Measurements from ENCODE around the gene DLST.

DNA sequence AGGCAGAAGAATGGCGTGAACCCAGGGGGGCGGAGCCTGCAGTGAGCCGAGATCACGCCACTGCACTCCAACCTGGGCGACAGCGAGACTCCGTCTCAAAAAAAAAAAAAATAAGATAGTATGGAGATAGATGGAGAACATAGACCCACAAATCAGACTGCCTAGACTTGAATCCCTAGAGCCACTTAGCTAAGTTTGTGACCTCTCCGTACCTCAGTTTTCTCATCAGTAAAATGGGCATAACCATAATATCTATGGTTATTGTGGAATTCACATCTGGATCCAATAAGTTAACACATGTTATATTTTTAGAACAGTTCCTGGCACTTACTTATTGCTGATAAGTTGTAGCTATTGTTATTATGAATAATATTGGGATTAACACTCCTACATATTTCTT is 13.0 kb upstream of the DLST start:
- TF ChIP-seq POLR2A (IDR thresholded peaks at IDR 0.05; ENCODE audit: low read depth, low read length) (no peak), CTCF (conservative IDR thresholded peaks at IDR 0.05; ENCODE audit: low read depth, low read length) (no peak), MAZ (IDR thresholded peaks at IDR 0.05; ENCODE audit: borderline replicate concordance, low read depth, low read length) (no peak), CEBPB (IDR thresholded peaks at IDR 0.05; ENCODE audit: low read depth, low read length) (no peak), RFX5 (IDR thresholded peaks at IDR 0.05; ENCODE audit: low read depth, low read length) (no peak), RCOR1 (IDR thresholded peaks at IDR 0.05; ENCODE audit: insufficient replicate concordance, low read length) (no peak)
- TF ChIP-seq, protein P1, sequence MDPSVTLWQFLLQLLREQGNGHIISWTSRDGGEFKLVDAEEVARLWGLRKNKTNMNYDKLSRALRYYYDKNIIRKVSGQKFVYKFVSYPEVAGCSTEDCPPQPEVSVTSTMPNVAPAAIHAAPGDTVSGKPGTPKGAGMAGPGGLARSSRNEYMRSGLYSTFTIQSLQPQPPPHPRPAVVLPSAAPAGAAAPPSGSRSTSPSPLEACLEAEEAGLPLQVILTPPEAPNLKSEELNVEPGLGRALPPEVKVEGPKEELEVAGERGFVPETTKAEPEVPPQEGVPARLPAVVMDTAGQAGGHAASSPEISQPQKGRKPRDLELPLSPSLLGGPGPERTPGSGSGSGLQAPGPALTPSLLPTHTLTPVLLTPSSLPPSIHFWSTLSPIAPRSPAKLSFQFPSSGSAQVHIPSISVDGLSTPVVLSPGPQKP (IDR thresholded peaks at IDR 0.05; ENCODE audit: borderline replicate concordance, low read depth, low read length): no peak

Measured in IMR-90 (cell line).